22Rv1 (cell line): Measurements from ENCODE around the gene ZFYVE21.

Experiments used
- CTCF ChIP-seq: fragments of 450-650 bp; IDR thresholded peaks from 2 replicates; pipeline ENCODE4 v1.5.1; 2017; ENCODE audit warnings: mild to moderate bottlenecking
- ZFX ChIP-seq: fragments of 450-650 bp; IDR thresholded peaks from 2 replicates; pipeline ENCODE4 v1.6.1; 2017; ENCODE audit warnings: antibody characterized with exemption, borderline replicate concordance

- no peak for TF ChIP-seq CTCF
- TF ChIP-seq ZFX, result no peak
These were observed at the start of gene ZFYVE21, which contains the start of gene XRCC3 for GRCh38 chr14:103715052-103716000.
